Suprapubic skin (tissue), 4 donors: ENCODE results near the gene PARP4. TPM values are rescaled to one million over a fixed set of nuclear protein-coding genes. Genes with fewer than 3 reads are reported as not detected.
"Not testable (repeated sequence)": the region's sequence is repeated elsewhere in the genome, so short reads cannot be mapped to it uniquely, and the experiment has no call there.

Experiments
- DNase-seq, 2 donors: peaks; one replicate each; pipeline ENCODE4 v3.0.0-alpha.2; 2019; ENCODE audit warnings: low spot score in 2 of 2
- H3K27ac ChIP-seq: fragments of 200-600 bp; sonication (generic); one replicate; pipeline ENCODE4 v1.5.1; 2019
- H3K27me3 ChIP-seq: fragments of 200-600 bp; sonication (generic); one replicate; pipeline ENCODE4 v1.5.1; 2019
- H3K36me3 ChIP-seq: fragments of 200-600 bp; sonication (generic); one replicate; pipeline ENCODE4 v1.5.1; 2019
- H3K4me1 ChIP-seq: fragments of 200-600 bp; sonication (generic); one replicate; pipeline ENCODE4 v1.5.1; 2019
- H3K4me3 ChIP-seq: fragments of 200-600 bp; sonication (generic); one replicate; pipeline ENCODE4 v1.5.1; 2019; ENCODE audit warnings: mild to moderate bottlenecking
- H3K9me3 ChIP-seq: fragments of 200-600 bp; sonication (generic); one replicate; pipeline ENCODE4 v1.5.1; 2019
- EP300 ChIP-seq: sonication (generic); formaldehyde crosslinking; IDR thresholded peaks from one replicate; pipeline ENCODE4 v1.6.1; 2017; ENCODE audit warnings: antibody characterized with exemption
- POLR2A ChIP-seq, 2 donors: fragments of 450-650 bp; IDR thresholded peaks; one replicate each; pipeline ENCODE4 v1.6.1; 2017; ENCODE audit warnings: antibody characterized with exemption in 2 of 2, mild to moderate bottlenecking in 2 of 2, moderate library complexity in 2 of 2
- POLR2AphosphoS5 ChIP-seq, 3 donors: sonication (generic); formaldehyde crosslinking; IDR thresholded peaks; one replicate each; pipeline ENCODE4 v1.6.1; 2017; ENCODE audit warnings: antibody characterized with exemption in 3 of 3
- WGBS: methylation state at CpG from one replicate; pipeline ENCODE4 v1.1.5; 2018; 5-methylcytosine and 5-hydroxymethylcytosine counted together
- total RNA-seq, 4 donors: library from RNA; depleted of rRNA; stranded (reverse); fragments of >200 nt; gene quantifications; one replicate each; pipeline ENCODE4 v1.1.0, GENCODE V29; 2016
- TF ChIP-seq, protein P1 (sequence below), 2 donors: fragments of 200-600 bp in 1 of 2; fragments of 450-650 bp in 1 of 2; sonication (generic) in 1 of 2; IDR thresholded peaks; one replicate each; pipeline ENCODE4 v1.5.1; 2016 to 2019; ENCODE audit warnings: antibody characterized with exemption in 2 of 2, mild to moderate bottlenecking in 1 of 2, moderate library complexity in 1 of 2

The PARP4 gene
- total RNA-seq, 4 donors from 2014 or later = 22.3 to 45.0 (median 24.2) TPM

DNA sequence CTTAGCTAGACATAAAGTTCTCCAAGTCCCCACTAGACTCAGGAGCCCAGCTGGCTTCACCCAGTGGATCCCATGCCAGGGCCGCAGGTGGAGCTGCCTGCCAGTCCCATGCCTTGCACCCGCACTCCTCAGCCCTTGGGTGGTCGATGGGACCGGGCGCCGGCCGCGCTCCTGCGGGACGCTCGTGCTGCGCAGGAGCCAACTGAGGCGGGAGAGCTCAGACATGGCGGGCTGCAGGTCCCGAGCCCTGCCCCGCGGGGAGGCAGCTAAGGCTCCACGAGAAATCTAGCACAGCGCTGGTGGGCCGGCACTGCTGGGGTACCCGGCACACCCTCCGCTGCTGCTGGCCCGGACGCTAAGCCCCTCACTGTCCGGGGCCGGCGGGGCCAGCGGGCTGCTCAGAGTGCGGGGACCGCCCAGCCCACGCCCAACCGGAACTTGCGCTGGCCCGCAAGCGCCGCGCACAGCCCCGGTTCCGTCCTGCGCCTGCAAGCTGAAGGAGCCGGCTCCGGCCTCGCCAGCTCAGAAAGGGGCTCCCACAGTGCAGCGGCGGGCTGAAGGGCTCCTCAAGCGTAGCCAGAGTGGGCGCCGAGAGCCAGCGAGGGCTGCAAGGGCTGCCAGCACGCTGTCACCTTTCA lies 5.8 kb downstream of the PARP4 start:
- WGBS = 100% methylated on average over 3 of the region's 50 CpGs
- H3K27me3 ChIP-seq = no peaks in the 10 kb centered on the region
- no peaks in the 10 kb centered on the region for H3K9me3 ChIP-seq
- H3K4me3 ChIP-seq = no peak overlapping the region
- no peak overlapping the region for H3K27ac ChIP-seq
- peaks cover 10% of the 10 kb centered on the region for H3K36me3 ChIP-seq
- TF ChIP-seq POLR2A (IDR thresholded peaks at IDR 0.05) = no peak
- TF ChIP-seq, protein P1, sequence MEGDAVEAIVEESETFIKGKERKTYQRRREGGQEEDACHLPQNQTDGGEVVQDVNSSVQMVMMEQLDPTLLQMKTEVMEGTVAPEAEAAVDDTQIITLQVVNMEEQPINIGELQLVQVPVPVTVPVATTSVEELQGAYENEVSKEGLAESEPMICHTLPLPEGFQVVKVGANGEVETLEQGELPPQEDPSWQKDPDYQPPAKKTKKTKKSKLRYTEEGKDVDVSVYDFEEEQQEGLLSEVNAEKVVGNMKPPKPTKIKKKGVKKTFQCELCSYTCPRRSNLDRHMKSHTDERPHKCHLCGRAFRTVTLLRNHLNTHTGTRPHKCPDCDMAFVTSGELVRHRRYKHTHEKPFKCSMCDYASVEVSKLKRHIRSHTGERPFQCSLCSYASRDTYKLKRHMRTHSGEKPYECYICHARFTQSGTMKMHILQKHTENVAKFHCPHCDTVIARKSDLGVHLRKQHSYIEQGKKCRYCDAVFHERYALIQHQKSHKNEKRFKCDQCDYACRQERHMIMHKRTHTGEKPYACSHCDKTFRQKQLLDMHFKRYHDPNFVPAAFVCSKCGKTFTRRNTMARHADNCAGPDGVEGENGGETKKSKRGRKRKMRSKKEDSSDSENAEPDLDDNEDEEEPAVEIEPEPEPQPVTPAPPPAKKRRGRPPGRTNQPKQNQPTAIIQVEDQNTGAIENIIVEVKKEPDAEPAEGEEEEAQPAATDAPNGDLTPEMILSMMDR (IDR thresholded peaks at IDR 0.05) = no peak
- TF ChIP-seq POLR2AphosphoS5 (IDR thresholded peaks at IDR 0.05) = no peak
- no peak for TF ChIP-seq EP300
- H3K4me1 ChIP-seq = peaks cover 26% of the 10 kb centered on the region
- no peak for DNase-seq

DNA sequence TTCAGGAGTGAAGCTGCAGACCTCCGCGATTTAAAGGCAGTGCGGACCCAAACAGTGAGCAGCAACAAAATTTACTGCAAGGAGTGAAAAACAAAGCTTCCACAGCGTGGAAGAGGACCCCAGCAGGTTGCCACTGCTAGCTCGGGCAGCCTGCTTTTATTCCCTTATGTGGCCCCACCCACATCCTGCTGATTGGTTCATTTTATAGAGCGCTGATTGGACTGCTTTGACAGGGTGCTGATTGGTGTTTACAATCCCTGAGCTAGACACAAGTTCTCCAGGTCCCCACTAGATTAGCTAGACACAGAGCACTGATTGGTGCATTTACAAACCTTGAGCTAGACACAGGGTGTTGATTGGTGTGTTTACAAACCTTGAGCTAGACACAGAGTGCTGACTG lies 6.3 kb downstream of the PARP4 start:
- WGBS = 94% methylated on average over 6 of the region's 6 CpGs
- not testable (repeated sequence) for H3K27me3 ChIP-seq, DNase-seq, H3K27ac ChIP-seq, H3K9me3 ChIP-seq, H3K36me3 ChIP-seq, H3K4me3 ChIP-seq
- H3K4me1 ChIP-seq = peaks cover 21% of the 10 kb centered on the region

DNA sequence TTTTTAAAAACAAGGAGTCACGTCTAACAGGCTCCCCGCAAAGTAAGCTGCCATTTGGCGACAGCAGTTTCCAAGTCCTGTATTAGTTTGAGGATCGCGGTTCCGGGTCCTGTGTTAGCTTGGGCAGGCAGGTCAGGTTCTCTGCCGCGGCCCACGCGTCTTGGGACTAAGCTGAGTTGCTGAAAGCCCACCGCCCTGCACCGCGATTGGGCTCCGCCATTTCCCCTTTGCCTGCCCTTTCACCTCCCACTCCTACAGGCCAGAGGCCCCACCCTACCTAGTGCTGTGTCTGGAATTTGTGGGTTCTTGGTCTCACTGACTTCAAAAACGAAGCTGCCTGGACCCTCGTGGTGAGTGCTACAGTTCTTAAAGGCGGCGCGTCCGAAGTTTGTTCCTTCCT lies 6.8 kb downstream of the PARP4 start:
- 95% methylated on average over 20 of the region's 20 CpGs for WGBS
- H3K4me1 ChIP-seq = peaks cover 21% of the 10 kb centered on the region
- peaks cover 14% of the 10 kb centered on the region for H3K36me3 ChIP-seq
- no peak for TF ChIP-seq EP300
- TF ChIP-seq, protein P1 (IDR thresholded peaks at IDR 0.05) = no peak
- no peak overlapping the region for H3K27ac ChIP-seq
- no peaks in the 10 kb centered on the region for H3K9me3 ChIP-seq
- no peak for DNase-seq
- no peak overlapping the region for H3K4me3 ChIP-seq
- H3K27me3 ChIP-seq = no peaks in the 10 kb centered on the region

DNA sequence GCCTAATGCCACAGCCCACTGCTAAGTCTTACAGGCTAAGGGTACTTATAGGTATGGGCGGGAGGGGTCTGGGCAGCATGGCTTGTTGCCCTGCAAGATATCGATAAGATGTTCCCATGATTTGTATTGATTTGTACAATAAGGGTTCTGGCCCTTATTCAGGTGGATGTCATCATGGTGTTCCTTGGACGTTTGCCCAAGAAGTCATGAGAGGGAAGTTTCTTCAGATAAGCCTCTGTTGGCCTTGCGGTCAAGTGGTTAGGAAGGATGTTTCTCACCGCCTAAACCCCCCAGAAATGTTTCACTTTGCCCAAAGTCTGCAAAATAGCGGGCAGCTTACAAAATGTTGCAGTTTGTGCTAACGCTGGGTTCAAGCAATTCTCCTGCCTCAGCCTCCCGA lies 7.3 kb downstream of the PARP4 start:
- no peaks in the 10 kb centered on the region for H3K9me3 ChIP-seq
- peaks cover 18% of the 10 kb centered on the region for H3K36me3 ChIP-seq
- no peak overlapping the region for H3K4me3 ChIP-seq
- no peak overlapping the region for H3K27ac ChIP-seq
- 93% methylated on average over 8 of the region's 8 CpGs for WGBS
- H3K27me3 ChIP-seq = no peaks in the 10 kb centered on the region
- DNase-seq = no peak
- no peak for TF ChIP-seq POLR2A (IDR thresholded peaks at IDR 0.05)
- TF ChIP-seq, protein P1 (IDR thresholded peaks at IDR 0.05) = no peak
- no peak for TF ChIP-seq POLR2AphosphoS5 (IDR thresholded peaks at IDR 0.05)
- no peak for TF ChIP-seq EP300
- peaks cover 19% of the 10 kb centered on the region for H3K4me1 ChIP-seq

DNA sequence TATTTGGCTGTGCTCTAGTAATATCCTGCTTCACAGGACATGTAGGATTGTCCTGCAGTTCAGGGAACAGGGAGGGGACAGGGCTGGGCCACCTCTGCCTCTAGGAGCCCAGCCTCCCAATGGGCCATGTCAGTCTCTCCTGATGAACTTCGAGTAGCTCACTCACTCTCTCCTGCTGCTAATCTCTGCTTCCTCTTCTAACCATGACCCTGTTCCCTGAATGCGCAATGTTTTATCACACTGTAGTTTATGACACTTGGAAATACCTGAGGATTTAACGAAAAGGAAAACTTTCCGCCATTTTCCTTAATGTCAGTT lies 9.2 kb downstream of the PARP4 start:
- Histone ChIP-seq H3K27ac (peak overlapping the region; percentile 34), H3K4me1 (peaks cover 19% of the 10 kb centered on the region), H3K36me3 (peaks cover 18% of the 10 kb centered on the region), H3K4me3 (no peak overlapping the region), H3K27me3 (no peaks in the 10 kb centered on the region), H3K9me3 (no peaks in the 10 kb centered on the region)
- TF ChIP-seq POLR2AphosphoS5 (IDR thresholded peaks at IDR 0.05) (no peak), POLR2A (IDR thresholded peaks at IDR 0.05) (no peak), EP300 (no peak)
- TF ChIP-seq, protein P1 (IDR thresholded peaks at IDR 0.05) = no peak
- WGBS = 84% methylated on average over 4 of the region's 4 CpGs
- DNase-seq = no peak
